NCI-H187 treated with DMSO at 0.1 percent for 48 hours (cell line): ENCODE results near the gene RRP8.

Experiments used
- DNase-seq: peaks from one replicate; lab custom pipeline; 2025; lab: John Stamatoyannopoulos, UW

The RRP8 gene

GRCh38 chr11:6617315-6617781 lies 13.9 kb upstream of the RRP8 start:
- DNase-seq = no peak

- no peak for DNase-seq
Measured at GRCh38 chr11:6616596-6617250, 13.3 kb upstream of the RRP8 start.

GRCh38 chr11:6615882-6616585 lies 12.6 kb upstream of the RRP8 start:
- DNase-seq = no peak

- no peak for DNase-seq
Measured at GRCh38 chr11:6615046-6615445, 11.6 kb upstream of the RRP8 start.

GRCh38 chr11:6614446-6614845 lies 11.0 kb upstream of the RRP8 start:
- no peak for DNase-seq

- no peak for DNase-seq
Measured at GRCh38 chr11:6613496-6613895, 10.1 kb upstream of the RRP8 start.

GRCh38 chr11:6612213-6613041 lies 9.0 kb upstream of the RRP8 start, which contains the start of gene TAF10:
Gene TAF10, minus strand, starts transcription at chr11:6612216. Its CDS starts 27 bp downstream, at chr11:6612189.
- DNase-seq = peak; percentile 60

GRCh38 chr11:6611963-6612212 lies 8.5 kb upstream of the RRP8 start:
- DNase-seq = no peak

- no peak for DNase-seq
Measured at GRCh38 chr11:6611092-6611962, 7.9 kb upstream of the RRP8 start.

GRCh38 chr11:6610591-6610990 lies 7.2 kb upstream of the RRP8 start:
- no peak for DNase-seq

- DNase-seq = no peak
Measured at GRCh38 chr11:6609502-6610015, 6.1 kb upstream of the RRP8 start.

- DNase-seq = no peak
Measured at GRCh38 chr11:6608726-6609501, 5.5 kb upstream of the RRP8 start.

- no peak for DNase-seq
Measured at GRCh38 chr11:6608011-6608410, 4.6 kb upstream of the RRP8 start.

- DNase-seq = no peak
Measured at GRCh38 chr11:6607190-6607795, 3.9 kb upstream of the RRP8 start.

- DNase-seq = no peak
Measured at GRCh38 chr11:6606471-6607189, 3.2 kb upstream of the RRP8 start.

GRCh38 chr11:6604790-6605189 lies 1.4 kb upstream of the RRP8 start:
- DNase-seq = no peak

GRCh38 chr11:6604081-6604626 lies 738 bp upstream of the RRP8 start:
- DNase-seq = no peak

- no peak for DNase-seq
Measured at GRCh38 chr11:6602096-6602940, 1.1 kb downstream of the RRP8 start.

- DNase-seq = no peak
Measured at GRCh38 chr11:6601041-6601461, 2.4 kb downstream of the RRP8 start.
